CD4-positive, alpha-beta T cell treated with Interferon alpha-2 for 1 hour (primary cell): ENCODE measurements around the gene ESX1.
A peak's percentile ranks its signal among the peaks of the same experiment; 100 is the strongest.
"Not testable (repeated sequence)": the region's sequence is repeated elsewhere in the genome, so short reads cannot be mapped to it uniquely, and the experiment has no call there.

Experiments used
- DNase-seq, 2 donors: peaks; one replicate each; pipeline ENCODE4 v3.0.0-alpha.2; 2020 to 2022

Gene ESX1

GRCh38 chrX:104254442-104255115 is at the start of gene ESX1:
Gene ESX1 (minus strand): TSS chrX:104254933. CDS start chrX:104254849, 84 bp downstream.
- no peak for DNase-seq

- DNase-seq = no peak
Measured at GRCh38 chrX:104295636-104296035, 40.9 kb upstream of the ESX1 start.

- DNase-seq = no peak
Measured at GRCh38 chrX:104288961-104289360, 34.2 kb upstream of the ESX1 start.

- DNase-seq = no peak
Measured at GRCh38 chrX:104288269-104288668, 33.5 kb upstream of the ESX1 start.

- no peak for DNase-seq
Measured at GRCh38 chrX:104285201-104285600, 30.5 kb upstream of the ESX1 start.

- no peak for DNase-seq
Measured at GRCh38 chrX:104284507-104284906, 29.8 kb upstream of the ESX1 start.

- DNase-seq = no peak
Measured at GRCh38 chrX:104282166-104282725, 27.5 kb upstream of the ESX1 start.

- DNase-seq = no peak
Measured at GRCh38 chrX:104281564-104281963, 26.8 kb upstream of the ESX1 start.

GRCh38 chrX:104280609-104281008 is 25.9 kb upstream of the ESX1 start:
- DNase-seq = no peak

GRCh38 chrX:104270916-104271512 is 16.3 kb upstream of the ESX1 start:
- DNase-seq = peak in 1 of 2 donors; percentile 25

GRCh38 chrX:104270212-104270611 is 15.5 kb upstream of the ESX1 start:
- DNase-seq = no peak

GRCh38 chrX:104255465-104255864 is 732 bp upstream of the ESX1 start:
- DNase-seq = no peak

- DNase-seq = no peak
Measured at GRCh38 chrX:104253567-104254441, 929 bp downstream of the ESX1 start.

GRCh38 chrX:104250470-104250869 is 4.3 kb downstream of the ESX1 start:
- DNase-seq = no peak

GRCh38 chrX:104230060-104230459 is 24.7 kb downstream of the ESX1 start:
- not testable (repeated sequence) for DNase-seq

- DNase-seq = no peak
Measured at GRCh38 chrX:104211187-104211586, 43.5 kb downstream of the ESX1 start.

- DNase-seq = no peak
Measured at GRCh38 chrX:104205548-104205947, 49.2 kb downstream of the ESX1 start.
